ENCODE measurements around the gene GDPD4.

GDPD4 gene

GRCh38 chr11:77233011-77233410 lies 68.5 kb downstream of the GDPD4 start:
- DNase-seq: no peak

GRCh38 chr11:77232242-77232641 lies 69.2 kb downstream of the GDPD4 start:
- no peak for DNase-seq

GRCh38 chr11:77231800-77232199 lies 69.7 kb downstream of the GDPD4 start:
- DNase-seq: no peak

- no peak for DNase-seq
These were observed 70.4 kb downstream of the GDPD4 start for GRCh38 chr11:77230878-77231605.

GRCh38 chr11:77223797-77224196 lies 77.7 kb downstream of the GDPD4 start:
- no peak for DNase-seq

- no peak for DNase-seq
These were observed 84.3 kb downstream of the GDPD4 start for GRCh38 chr11:77217156-77217555.

GRCh38 chr11:77215106-77215505 lies 86.4 kb downstream of the GDPD4 start:
- DNase-seq: no peak

GRCh38 chr11:77214557-77214956 lies 86.9 kb downstream of the GDPD4 start:
- DNase-seq: no peak

- DNase-seq: no peak
These were observed 87.7 kb downstream of the GDPD4 start for GRCh38 chr11:77213589-77214428.

- no peak for DNase-seq
These were observed 88.4 kb downstream of the GDPD4 start for GRCh38 chr11:77213029-77213579.

- DNase-seq: no peak
These were observed 89.0 kb downstream of the GDPD4 start for GRCh38 chr11:77212314-77213007.

GRCh38 chr11:77211594-77212251 lies 89.8 kb downstream of the GDPD4 start:
- DNase-seq: no peak

GRCh38 chr11:77211040-77211451 lies 90.4 kb downstream of the GDPD4 start:
- no peak for DNase-seq

- no peak for DNase-seq
These were observed 91.8 kb downstream of the GDPD4 start for GRCh38 chr11:77209663-77210062.

GRCh38 chr11:77208535-77208934 lies 93.0 kb downstream of the GDPD4 start:
- DNase-seq: no peak

GRCh38 chr11:77207618-77208313 lies 93.7 kb downstream of the GDPD4 start:
- DNase-seq: no peak

GRCh38 chr11:77207019-77207485 lies 94.4 kb downstream of the GDPD4 start:
- DNase-seq: no peak

GRCh38 chr11:77206264-77207018 lies 95.0 kb downstream of the GDPD4 start:
- no peak for DNase-seq

GRCh38 chr11:77205467-77206263 lies 95.8 kb downstream of the GDPD4 start:
- no peak for DNase-seq

- no peak for DNase-seq
These were observed 96.6 kb downstream of the GDPD4 start for GRCh38 chr11:77204754-77205466.

All from activated naive CD4-positive, alpha-beta T cell (primary cell).